Measurements from ENCODE around the gene MED12L. TPM values are rescaled to one million over a fixed set of nuclear protein-coding genes. Genes with fewer than 3 reads are reported as not detected.

MED12L gene
- total RNA-seq, 1 donor from 2014 or later = 0.97 TPM

- Mint-ChIP-seq H3K27me3 (ENCODE audit: low read depth) (no peaks in the 10 kb centered on the region), H3K4me3 (ENCODE audit: unreplicated experiment) (no peak overlapping the region), H3K4me1 (ENCODE audit: low read depth) (peaks cover 5% of the 10 kb centered on the region), H3K36me3 (ENCODE audit: low read depth) (peaks cover 1% of the 10 kb centered on the region), H3K9me3 (ENCODE audit: low read depth) (peaks cover 12% of the 10 kb centered on the region), H3K27ac (ENCODE audit: unreplicated experiment) (no peak overlapping the region)
- DNase-seq (ENCODE audit: low spot score) = no peak
- TF ChIP-seq CTCF (IDR thresholded peaks at IDR 0.05) = no peak
Measured at GRCh38 chr3:151133917-151134450, 48.5 kb downstream of the MED12L start.

DNA sequence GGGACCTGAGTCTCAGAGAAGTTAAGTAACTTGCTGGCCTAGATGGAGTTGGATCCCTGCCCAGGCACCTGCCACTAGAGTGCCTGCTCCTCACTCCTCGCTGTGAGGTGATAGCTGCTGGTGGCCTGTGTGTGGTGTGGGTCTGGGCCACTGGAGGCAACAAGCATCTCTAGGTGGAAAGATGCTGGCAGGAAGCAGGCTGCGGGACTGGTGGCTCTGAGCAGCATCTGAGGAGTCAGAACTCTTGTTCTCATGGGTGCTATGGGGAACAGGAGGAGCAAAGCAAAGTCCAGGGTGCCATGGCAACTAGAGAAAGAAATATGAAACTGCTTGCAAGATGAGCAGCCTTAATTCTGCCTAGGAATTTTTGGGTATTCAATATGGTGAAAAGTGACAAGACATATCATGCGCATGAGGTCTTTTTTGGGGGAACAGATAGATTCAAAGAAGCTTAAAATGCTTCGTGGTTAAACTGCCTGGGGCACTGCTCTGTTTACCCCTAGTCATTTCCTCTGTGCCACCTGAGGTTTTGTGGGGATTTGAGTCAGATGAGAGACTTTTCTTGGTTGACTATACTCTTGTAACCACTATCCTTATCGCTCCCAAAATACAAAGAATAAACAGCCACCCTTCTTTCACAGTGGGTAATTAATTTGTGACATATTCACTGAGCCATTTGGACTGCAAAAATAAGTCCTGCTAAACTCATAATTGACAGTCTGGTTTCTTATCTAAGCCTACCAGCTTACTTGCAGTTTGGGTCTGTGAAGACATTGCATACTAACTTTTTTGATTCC lies 50.3 kb downstream of the MED12L start:
- no peak overlapping the region for H3K4me3 Mint-ChIP-seq (ENCODE audit: unreplicated experiment)
- H3K36me3 Mint-ChIP-seq (ENCODE audit: low read depth) = peaks cover 1% of the 10 kb centered on the region
- no peak for TF ChIP-seq CTCF (IDR thresholded peaks at IDR 0.05)
- no peak overlapping the region for H3K27ac Mint-ChIP-seq (ENCODE audit: unreplicated experiment)
- H3K4me1 Mint-ChIP-seq (ENCODE audit: low read depth) = peaks cover 5% of the 10 kb centered on the region
- H3K27me3 Mint-ChIP-seq (ENCODE audit: low read depth) = no peaks in the 10 kb centered on the region
- DNase-seq (ENCODE audit: low spot score) = no peak
- H3K9me3 Mint-ChIP-seq (ENCODE audit: low read depth) = peaks cover 14% of the 10 kb centered on the region

- DNase-seq (ENCODE audit: low spot score) = no peak
- H3K4me1 Mint-ChIP-seq (ENCODE audit: low read depth) = peaks cover 7% of the 10 kb centered on the region
- TF ChIP-seq CTCF (IDR thresholded peaks at IDR 0.05) = no peak
- no peaks in the 10 kb centered on the region for H3K27me3 Mint-ChIP-seq (ENCODE audit: low read depth)
- H3K27ac Mint-ChIP-seq (ENCODE audit: unreplicated experiment) = no peak overlapping the region
- H3K4me3 Mint-ChIP-seq (ENCODE audit: unreplicated experiment) = no peak overlapping the region
- H3K9me3 Mint-ChIP-seq (ENCODE audit: low read depth) = peaks cover 7% of the 10 kb centered on the region
- H3K36me3 Mint-ChIP-seq (ENCODE audit: low read depth) = peaks cover 1% of the 10 kb centered on the region
Measured at GRCh38 chr3:151142929-151143328, 57.5 kb downstream of the MED12L start.

- Mint-ChIP-seq H3K36me3 (ENCODE audit: low read depth) (no peaks in the 10 kb centered on the region), H3K27ac (ENCODE audit: unreplicated experiment) (no peak overlapping the region), H3K4me3 (ENCODE audit: unreplicated experiment) (no peak overlapping the region), H3K9me3 (ENCODE audit: low read depth) (peaks cover 2% of the 10 kb centered on the region), H3K27me3 (ENCODE audit: low read depth) (no peaks in the 10 kb centered on the region), H3K4me1 (ENCODE audit: low read depth) (peaks cover 7% of the 10 kb centered on the region)
- no peak for TF ChIP-seq CTCF (IDR thresholded peaks at IDR 0.05)
- DNase-seq (ENCODE audit: low spot score) = no peak
Measured at GRCh38 chr3:151144016-151144415, 58.6 kb downstream of the MED12L start.

GRCh38 chr3:151144760-151145159 lies 59.3 kb downstream of the MED12L start:
- H3K36me3 Mint-ChIP-seq (ENCODE audit: low read depth) = no peaks in the 10 kb centered on the region
- H3K27ac Mint-ChIP-seq (ENCODE audit: unreplicated experiment) = no peak overlapping the region
- no peaks in the 10 kb centered on the region for H3K27me3 Mint-ChIP-seq (ENCODE audit: low read depth)
- no peak overlapping the region for H3K4me3 Mint-ChIP-seq (ENCODE audit: unreplicated experiment)
- TF ChIP-seq CTCF (IDR thresholded peaks at IDR 0.05) = no peak
- no peaks in the 10 kb centered on the region for H3K9me3 Mint-ChIP-seq (ENCODE audit: low read depth)
- no peak for DNase-seq (ENCODE audit: low spot score)
- H3K4me1 Mint-ChIP-seq (ENCODE audit: low read depth) = peaks cover 7% of the 10 kb centered on the region

Data from chondrocyte (in vitro differentiated cells).